Measurements from ENCODE around the gene N4BP2L1. TPM values are rescaled to one million over a fixed set of nuclear protein-coding genes. Genes with fewer than 3 reads are reported as not detected.

The N4BP2L1 gene
- total and polyA plus RNA-seq, 12 donors: 2.5 to 14.9 (median 4.0) TPM

GRCh38 chr13:32426191-32426989 is 1.5 kb downstream of the N4BP2L1 start:
- Histone ChIP-seq H3K9me3 (no peaks in the 10 kb centered on the region), H3K27ac (peak overlapping the region; percentile 82 to 97 (median 86)), H3K27me3 (no peaks in the 10 kb centered on the region), H3K4me3 (peak overlapping the region; percentile 26 to 84 (median 77)), H3K4me1 (peaks cover 0 to 59% (median 26%) of the 10 kb centered on the region in 9 donors), H3K36me3 (peaks cover 0 to 26% (median 0%) of the 10 kb centered on the region in 9 donors)
- ATAC-seq: peak; percentile 15 to 57 (median 28)
- DNase-seq: no peak
- 41 to 58% methylated on average over 19 of the region's 19 CpGs for WGBS, 2 donors
- no peak for TF ChIP-seq CTCF (IDR thresholded peaks at IDR 0.05)
- intact Hi-C loops (cut with DNase I): loop anchor here in 4 of 10 donors (2.0 to 10.0 kb wide), 3 partner anchors 102 to 112 kb away; partner anchors contain the start of gene N4BP2L2 (in 4 of the 4)

- DNase-seq (no peak), ATAC-seq (no peak)
- Histone ChIP-seq H3K36me3 (peaks cover 0 to 21% (median 0%) of the 10 kb centered on the region in 9 donors), H3K27me3 (no peaks in the 10 kb centered on the region), H3K27ac (peak overlapping the region in 2 of 10 donors; percentile 94 to 97), H3K4me1 (peaks cover 0 to 55% (median 26%) of the 10 kb centered on the region in 9 donors), H3K9me3 (peaks cover 0 to 3% (median 0%) of the 10 kb centered on the region in 11 donors), H3K4me3 (no peak overlapping the region)
- TF ChIP-seq CTCF (IDR thresholded peaks at IDR 0.05): no peak
- WGBS, 2 donors: 92 to 94% methylated on average over 7 of the region's 7 CpGs
- intact Hi-C loops (cut with DNase I): loop anchor here in 3 of 10 donors (10.0 kb wide), 2 partner anchors 100 to 110 kb away; partner anchors contain the start of gene N4BP2L2 (in 3 of the 3)
These were observed 2.8 kb downstream of the N4BP2L1 start for GRCh38 chr13:32425158-32425557.

- no peak for DNase-seq
- ATAC-seq: no peak
- Histone ChIP-seq H3K9me3 (peaks cover 0 to 17% (median 0%) of the 10 kb centered on the region in 11 donors), H3K27me3 (no peaks in the 10 kb centered on the region), H3K36me3 (peaks cover 0 to 27% (median 0%) of the 10 kb centered on the region in 9 donors), H3K4me3 (no peak overlapping the region), H3K27ac (no peak overlapping the region), H3K4me1 (peaks cover 0 to 40% (median 16%) of the 10 kb centered on the region in 9 donors)
- TF ChIP-seq CTCF (IDR thresholded peaks at IDR 0.05): no peak
- WGBS, 2 donors: 88 to 92% methylated on average over 3 of the region's 3 CpGs
- intact Hi-C loops (cut with DNase I): loop anchor here in 3 of 10 donors (10.0 kb wide), 2 partner anchors 99 to 111 kb away; partner anchors contain the start of gene N4BP2L2 (in 3 of the 3)
These were observed 4.3 kb downstream of the N4BP2L1 start for GRCh38 chr13:32423592-32423991.

GRCh38 chr13:32419862-32420261 is 8.1 kb downstream of the N4BP2L1 start:
- no peak overlapping the region for H3K4me3 ChIP-seq
- no peak overlapping the region for H3K27ac ChIP-seq
- no peaks in the 10 kb centered on the region for H3K27me3 ChIP-seq
- 89 to 92% methylated on average over 2 of the region's 2 CpGs for WGBS, 2 donors
- peaks cover 0 to 12% (median 0%) of the 10 kb centered on the region in 9 donors for H3K4me1 ChIP-seq
- peak in 1 of 8 donors; percentile 22 for ATAC-seq
- intact Hi-C loops (cut with DNase I): loop anchor here in 3 of 10 donors (10.0 kb wide), 2 partner anchors 95 to 115 kb away; partner anchors contain the start of gene N4BP2L2 (in 3 of the 3)
- no peak for TF ChIP-seq CTCF (IDR thresholded peaks at IDR 0.05)
- DNase-seq: no peak
- H3K36me3 ChIP-seq: peaks cover 0 to 19% (median 0%) of the 10 kb centered on the region in 9 donors
- H3K9me3 ChIP-seq: peaks cover 0 to 17% (median 0%) of the 10 kb centered on the region in 11 donors
